ENCODE results near the gene NYNRIN.

The NYNRIN gene

DNA sequence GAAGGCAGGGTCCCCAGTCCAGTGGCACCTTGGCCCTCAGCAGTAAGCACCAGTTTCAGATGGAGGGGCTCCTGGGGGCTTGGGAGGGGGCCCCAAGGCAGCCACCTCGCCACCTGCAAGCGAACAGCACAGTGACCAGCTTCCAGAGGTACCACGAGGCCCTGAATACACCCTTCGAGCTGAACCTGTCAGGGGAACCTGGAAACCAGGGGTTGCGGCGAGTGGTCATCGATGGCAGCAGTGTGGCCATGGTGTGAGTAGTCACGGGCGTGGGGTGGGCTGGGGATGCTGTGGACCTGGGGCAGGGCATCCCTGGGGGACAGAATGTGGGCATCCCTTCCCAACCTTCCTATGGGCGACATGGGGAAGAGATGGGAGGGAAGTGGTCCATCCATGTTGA is 11.2 kb downstream of the NYNRIN start:
- H3K4me1 ChIP-seq (ENCODE audit: insufficient read depth, low read length, poor library complexity, severe bottlenecking), result peaks cover 7% of the 10 kb centered on the region
- H3K36me3 ChIP-seq (ENCODE audit: insufficient read depth, low read length), result peaks cover 35% of the 10 kb centered on the region; the same call in 1 of the 2 replicates
- no peaks in the 10 kb centered on the region for H3F3A ChIP-seq (ENCODE audit: low read depth)
- no peak overlapping the region for H3K9ac ChIP-seq (ENCODE audit: low read depth, low read length, poor library complexity, severe bottlenecking)
- TF ChIP-seq, protein P1, sequence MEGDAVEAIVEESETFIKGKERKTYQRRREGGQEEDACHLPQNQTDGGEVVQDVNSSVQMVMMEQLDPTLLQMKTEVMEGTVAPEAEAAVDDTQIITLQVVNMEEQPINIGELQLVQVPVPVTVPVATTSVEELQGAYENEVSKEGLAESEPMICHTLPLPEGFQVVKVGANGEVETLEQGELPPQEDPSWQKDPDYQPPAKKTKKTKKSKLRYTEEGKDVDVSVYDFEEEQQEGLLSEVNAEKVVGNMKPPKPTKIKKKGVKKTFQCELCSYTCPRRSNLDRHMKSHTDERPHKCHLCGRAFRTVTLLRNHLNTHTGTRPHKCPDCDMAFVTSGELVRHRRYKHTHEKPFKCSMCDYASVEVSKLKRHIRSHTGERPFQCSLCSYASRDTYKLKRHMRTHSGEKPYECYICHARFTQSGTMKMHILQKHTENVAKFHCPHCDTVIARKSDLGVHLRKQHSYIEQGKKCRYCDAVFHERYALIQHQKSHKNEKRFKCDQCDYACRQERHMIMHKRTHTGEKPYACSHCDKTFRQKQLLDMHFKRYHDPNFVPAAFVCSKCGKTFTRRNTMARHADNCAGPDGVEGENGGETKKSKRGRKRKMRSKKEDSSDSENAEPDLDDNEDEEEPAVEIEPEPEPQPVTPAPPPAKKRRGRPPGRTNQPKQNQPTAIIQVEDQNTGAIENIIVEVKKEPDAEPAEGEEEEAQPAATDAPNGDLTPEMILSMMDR (conservative IDR thresholded peaks at IDR 0.05; ENCODE audit: low read length), result no peak
- H3K27me3 ChIP-seq (ENCODE audit: insufficient read depth, low read length, poor library complexity, severe bottlenecking), result no peaks in the 10 kb centered on the region
- H3K4me3 ChIP-seq (ENCODE audit: low read length, poor library complexity, severe bottlenecking), result no peak overlapping the region
- no peak overlapping the region for H2AFZ ChIP-seq (ENCODE audit: low read length)
- H3K9me2 ChIP-seq (replicated peaks; ENCODE audit: low read depth, low read length), result no peaks in the 10 kb centered on the region
- no peak overlapping the region for H3K4me2 ChIP-seq (ENCODE audit: low read depth, low read length, poor library complexity, severe bottlenecking)
- no peaks in the 10 kb centered on the region for H4K20me1 ChIP-seq (ENCODE audit: insufficient read depth, low read length, poor library complexity, severe bottlenecking)
- H3K9me3 ChIP-seq (ENCODE audit: insufficient read depth, low read depth, low read length), result no peaks in the 10 kb centered on the region
- H3K79me2 ChIP-seq (ENCODE audit: insufficient read depth, low read length), result peaks cover 5% of the 10 kb centered on the region; the same call in 1 of the 2 replicates

DNA sequence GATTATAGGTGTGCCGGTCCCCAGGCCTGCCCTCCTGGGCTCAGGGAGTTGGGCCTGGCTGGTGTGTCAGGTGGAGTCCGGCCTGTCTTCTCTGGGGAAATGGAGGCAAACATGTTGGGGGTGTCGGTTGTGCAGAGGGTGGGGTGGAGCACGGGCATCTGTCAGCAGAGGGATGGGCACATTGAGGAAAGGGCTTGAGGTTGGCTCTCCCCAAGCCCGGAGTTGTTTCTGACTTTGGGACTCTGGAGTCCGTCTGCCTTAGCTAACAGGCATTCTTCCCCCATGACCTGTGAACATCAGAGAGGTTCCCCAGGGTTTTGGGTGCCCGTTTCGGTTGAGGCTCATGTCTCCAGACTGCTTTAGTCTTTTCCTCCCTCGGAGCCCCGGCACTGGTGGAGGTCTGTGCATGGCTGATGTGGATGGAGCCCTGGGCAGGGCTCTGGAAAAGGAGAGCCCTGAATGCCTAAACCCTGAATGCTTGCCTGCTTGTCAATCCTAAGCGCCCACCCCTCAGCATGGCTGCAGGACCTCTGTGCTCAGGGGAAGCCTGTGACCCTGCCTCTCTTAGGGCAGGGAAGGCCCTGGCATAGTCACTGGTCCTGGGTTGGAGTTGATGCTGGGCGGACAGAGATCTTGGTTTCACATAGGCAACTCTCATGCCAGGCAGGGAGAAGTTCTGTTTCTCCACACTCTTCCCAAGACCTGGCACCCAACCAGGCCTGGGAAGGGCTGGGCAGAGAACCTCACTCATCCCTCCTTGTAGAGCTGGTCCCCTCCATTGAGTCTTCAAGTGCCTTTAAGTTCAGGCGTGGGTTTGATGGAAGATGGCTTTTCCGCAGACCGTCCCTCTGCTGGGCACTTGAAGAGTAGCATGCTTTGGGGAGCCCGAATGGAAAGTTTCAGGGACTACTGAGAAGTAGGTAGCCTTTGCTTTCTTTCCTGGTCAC is 12.9 kb downstream of the NYNRIN start:
- Histone ChIP-seq H3K4me1 (ENCODE audit: insufficient read depth, low read length, poor library complexity, severe bottlenecking) (peaks cover 3% of the 10 kb centered on the region), H3K4me2 (ENCODE audit: low read depth, low read length, poor library complexity, severe bottlenecking) (no peak overlapping the region), H3K9me2 (replicated peaks; ENCODE audit: low read depth, low read length) (no peaks in the 10 kb centered on the region), H3K9ac (ENCODE audit: low read depth, low read length, poor library complexity, severe bottlenecking) (no peak overlapping the region), H3F3A (ENCODE audit: low read depth) (no peaks in the 10 kb centered on the region), H2AFZ (ENCODE audit: low read length) (no peak overlapping the region), H3K4me3 (ENCODE audit: low read length, poor library complexity, severe bottlenecking) (no peak overlapping the region), H3K9me3 (ENCODE audit: insufficient read depth, low read depth, low read length) (no peaks in the 10 kb centered on the region), H4K20me1 (ENCODE audit: insufficient read depth, low read length, poor library complexity, severe bottlenecking) (no peaks in the 10 kb centered on the region), H3K36me3 (ENCODE audit: insufficient read depth, low read length) (peaks cover 35% of the 10 kb centered on the region; the same call in 1 of the 2 replicates), H3K79me2 (ENCODE audit: insufficient read depth, low read length) (no peaks in the 10 kb centered on the region), H3K27me3 (ENCODE audit: insufficient read depth, low read length, poor library complexity, severe bottlenecking) (no peaks in the 10 kb centered on the region)
- TF ChIP-seq, protein P1 (conservative IDR thresholded peaks at IDR 0.05; ENCODE audit: low read length), result peak; percentile 83
- TF ChIP-seq EZH2phosphoT487 (IDR thresholded peaks at IDR 0.05; ENCODE audit: borderline replicate concordance), result no peak

DNA sequence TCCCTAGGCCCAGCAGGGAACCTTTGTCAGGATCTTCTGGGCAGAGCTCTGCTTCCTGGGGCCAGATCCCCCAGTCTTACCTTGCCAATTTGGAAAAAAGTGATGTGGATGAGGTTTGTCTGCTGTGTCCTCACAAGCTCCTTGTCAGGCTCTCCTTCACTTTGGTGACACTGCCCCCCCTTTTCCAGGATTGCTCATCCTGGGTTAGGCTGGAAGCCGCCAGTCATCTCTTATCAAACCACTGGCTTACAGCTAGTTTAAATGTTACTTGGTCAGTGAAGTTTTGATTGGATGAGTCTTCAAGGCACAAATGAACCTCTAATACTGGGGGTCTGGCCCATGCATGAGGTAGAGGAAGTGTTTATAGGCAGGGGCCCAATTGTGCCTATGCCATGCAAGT is 15.3 kb downstream of the NYNRIN start:
- Histone ChIP-seq H3K79me2 (ENCODE audit: insufficient read depth, low read length) (no peaks in the 10 kb centered on the region), H3K4me3 (ENCODE audit: low read length, poor library complexity, severe bottlenecking) (no peak overlapping the region)

More for the DNA sequence above, 15.3 kb downstream of the NYNRIN start:
- no peak overlapping the region for H2AFZ ChIP-seq (ENCODE audit: low read length)
- no peak overlapping the region for H3K9ac ChIP-seq (ENCODE audit: low read depth, low read length, poor library complexity, severe bottlenecking)
- no peaks in the 10 kb centered on the region for H3K9me3 ChIP-seq (ENCODE audit: insufficient read depth, low read depth, low read length)
- H3K4me1 ChIP-seq (ENCODE audit: insufficient read depth, low read length, poor library complexity, severe bottlenecking), result no peaks in the 10 kb centered on the region
- H3K4me2 ChIP-seq (ENCODE audit: low read depth, low read length, poor library complexity, severe bottlenecking), result no peak overlapping the region
- no peaks in the 10 kb centered on the region for H3K9me2 ChIP-seq (replicated peaks; ENCODE audit: low read depth, low read length)
- TF ChIP-seq EZH2phosphoT487 (IDR thresholded peaks at IDR 0.05; ENCODE audit: borderline replicate concordance), result no peak
- TF ChIP-seq, protein P1 (conservative IDR thresholded peaks at IDR 0.05; ENCODE audit: low read length), result no peak
- H3K27me3 ChIP-seq (ENCODE audit: insufficient read depth, low read length, poor library complexity, severe bottlenecking), result no peaks in the 10 kb centered on the region
- H4K20me1 ChIP-seq (ENCODE audit: insufficient read depth, low read length, poor library complexity, severe bottlenecking), result no peaks in the 10 kb centered on the region
- H3F3A ChIP-seq (ENCODE audit: low read depth), result no peaks in the 10 kb centered on the region
- H3K36me3 ChIP-seq (ENCODE audit: insufficient read depth, low read length), result peaks cover 25% of the 10 kb centered on the region; the same call in 1 of the 2 replicates

Measured in Loucy (cell line).